Adipocyte (in vitro differentiated cells): Measurements from ENCODE around the gene PRKN.

Experiments used
- DNase-seq: peaks from one replicate; pipeline ENCODE4 v3.0.0-alpha.2; 2015; ENCODE audit warnings: low read depth
- H3K27me3 ChIP-seq: replicated peaks from 2 replicates; pipeline ENCODE4 v1.7.0; 2013; ENCODE audit warnings: mild to moderate bottlenecking, low read length, moderate library complexity; ENCODE audit not compliant: control insufficient read depth, insufficient read depth
- H3K36me3 ChIP-seq: 2 replicates; pipeline ENCODE4 v1.7.0; 2013; ENCODE audit warnings: low read length, mild to moderate bottlenecking, moderate library complexity; ENCODE audit not compliant: control insufficient read depth, insufficient read depth, severe bottlenecking
- H3K4me1 ChIP-seq: 2 replicates; pipeline ENCODE4 v1.7.0; 2013; ENCODE audit warnings: mild to moderate bottlenecking, low read length, moderate library complexity; ENCODE audit not compliant: control insufficient read depth, insufficient read depth
- H3K4me3 ChIP-seq: 2 replicates; pipeline ENCODE4 v1.7.0; 2013; ENCODE audit warnings: mild to moderate bottlenecking, low read length, moderate library complexity
- H3K9ac ChIP-seq: 2 replicates; pipeline ENCODE4 v1.7.0; 2013; ENCODE audit warnings: mild to moderate bottlenecking, low read length, moderate library complexity
- H3K9me3 ChIP-seq: 2 replicates; pipeline ENCODE4 v1.7.0; 2013; ENCODE audit warnings: mild to moderate bottlenecking, low read length, moderate library complexity; ENCODE audit not compliant: control insufficient read depth

PRKN gene

DNA sequence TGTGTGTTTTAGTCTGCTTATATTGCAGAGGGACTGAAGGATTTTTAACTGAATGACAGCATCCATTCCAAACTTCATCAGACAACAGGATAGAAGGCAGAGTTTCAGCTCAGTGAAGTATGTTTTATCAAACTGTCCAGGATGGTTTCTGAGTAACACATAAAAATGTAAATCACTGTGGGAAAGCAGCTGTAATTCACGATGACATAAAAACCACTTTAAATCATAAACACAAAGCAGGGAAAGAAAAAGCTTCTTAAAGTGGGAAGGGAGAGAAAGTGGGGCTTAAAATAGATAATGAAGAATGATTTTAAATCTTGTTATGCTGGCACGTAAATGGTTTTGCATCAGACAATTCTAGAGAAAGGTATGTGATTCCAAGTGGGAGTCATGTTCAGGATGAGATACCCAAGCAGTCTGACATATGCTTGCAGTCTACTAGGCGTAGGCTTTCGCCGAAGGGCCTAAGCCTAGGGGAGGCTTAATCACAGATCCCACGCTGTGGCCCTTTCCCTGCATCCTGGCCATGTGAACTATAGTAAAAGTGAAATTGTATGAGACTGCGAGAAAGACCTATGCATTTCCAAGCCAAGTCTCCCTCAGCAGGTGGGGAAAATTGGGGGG is 610.6 kb downstream of the PRKN start:
- Histone ChIP-seq H3K4me1 (no peaks in the 10 kb centered on the region), H3K9ac (no peak overlapping the region), H3K36me3 (no peaks in the 10 kb centered on the region), H3K27me3 (no peaks in the 10 kb centered on the region), H3K9me3 (no peaks in the 10 kb centered on the region), H3K4me3 (no peak overlapping the region)
- no peak for DNase-seq

DNA sequence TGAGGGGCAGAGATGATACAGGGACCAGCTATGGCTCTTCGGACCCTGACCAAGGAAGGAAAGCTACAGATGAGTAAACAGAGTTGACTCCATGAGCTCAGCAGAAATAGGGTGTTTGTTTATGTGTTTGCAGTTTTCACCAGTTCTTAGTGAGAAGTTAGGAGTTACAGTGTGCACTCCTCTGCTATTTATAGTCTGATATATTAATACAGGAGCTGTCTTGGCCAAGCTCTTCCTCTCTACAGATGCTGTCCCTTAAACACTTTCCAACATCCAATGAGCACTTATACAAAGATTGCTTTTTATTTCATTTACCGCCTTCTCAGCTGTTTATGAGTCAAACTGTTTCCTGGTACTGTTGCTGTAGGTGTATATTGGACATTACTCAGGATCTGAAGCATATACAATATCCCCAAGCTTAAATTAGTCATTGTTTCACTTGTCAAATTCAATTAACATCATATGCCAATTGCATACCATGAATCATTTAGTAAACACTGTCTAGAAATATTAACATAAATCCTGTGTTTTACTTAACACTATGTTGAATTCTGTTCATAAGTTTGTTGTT is 618.0 kb downstream of the PRKN start:
- H3K27me3 ChIP-seq: no peaks in the 10 kb centered on the region
- no peak overlapping the region for H3K9ac ChIP-seq
- H3K4me3 ChIP-seq: no peak overlapping the region
- DNase-seq: peak; percentile 22
- H3K4me1 ChIP-seq: no peaks in the 10 kb centered on the region
- no peaks in the 10 kb centered on the region for H3K9me3 ChIP-seq
- no peaks in the 10 kb centered on the region for H3K36me3 ChIP-seq

DNA sequence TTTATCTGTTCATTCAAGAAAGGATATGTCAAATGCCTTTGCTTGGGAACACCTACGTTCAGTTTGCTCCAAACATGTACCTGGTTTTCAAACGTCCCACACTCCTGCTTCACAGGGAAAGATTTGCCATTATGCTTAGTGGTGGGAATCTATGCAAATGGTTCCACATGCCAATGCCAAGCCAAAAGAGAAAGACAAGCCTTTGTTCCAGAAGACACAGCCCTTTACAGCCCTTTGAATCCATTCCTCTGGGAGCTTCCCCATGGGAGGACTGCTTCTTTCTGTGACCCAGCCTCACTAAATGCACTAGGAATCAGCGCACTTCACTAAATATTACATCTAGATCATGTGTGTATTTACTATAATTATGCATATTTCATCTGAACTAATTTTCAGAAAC is 619.5 kb downstream of the PRKN start:
- Histone ChIP-seq H3K36me3 (no peaks in the 10 kb centered on the region), H3K27me3 (no peaks in the 10 kb centered on the region), H3K4me3 (no peak overlapping the region), H3K4me1 (no peaks in the 10 kb centered on the region), H3K9me3 (no peaks in the 10 kb centered on the region), H3K9ac (no peak overlapping the region)
- DNase-seq: no peak

DNA sequence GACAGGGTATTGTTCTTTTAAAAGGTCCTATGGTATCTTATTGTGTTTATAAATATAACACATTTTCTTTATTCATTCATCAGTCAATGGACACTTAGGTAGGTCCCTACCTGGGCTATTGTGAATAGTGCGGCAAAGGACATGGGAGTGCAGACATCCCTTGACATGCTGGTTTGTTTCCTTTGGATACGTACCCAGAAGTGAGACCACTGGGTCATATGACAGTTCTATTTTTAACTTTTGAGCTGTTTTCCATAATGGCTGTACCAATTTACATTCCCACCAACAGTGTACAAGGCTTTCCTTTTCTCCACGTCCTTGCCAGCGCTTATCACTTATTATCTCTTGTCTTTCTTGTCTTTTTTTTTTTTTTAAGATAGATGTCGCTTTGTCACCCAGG is 627.5 kb downstream of the PRKN start:
- no peaks in the 10 kb centered on the region for H3K9me3 ChIP-seq
- no peaks in the 10 kb centered on the region for H3K27me3 ChIP-seq
- no peak overlapping the region for H3K9ac ChIP-seq
- no peak for DNase-seq
- H3K36me3 ChIP-seq: no peaks in the 10 kb centered on the region
- peaks cover 3% of the 10 kb centered on the region for H3K4me1 ChIP-seq
- no peak overlapping the region for H3K4me3 ChIP-seq

DNA sequence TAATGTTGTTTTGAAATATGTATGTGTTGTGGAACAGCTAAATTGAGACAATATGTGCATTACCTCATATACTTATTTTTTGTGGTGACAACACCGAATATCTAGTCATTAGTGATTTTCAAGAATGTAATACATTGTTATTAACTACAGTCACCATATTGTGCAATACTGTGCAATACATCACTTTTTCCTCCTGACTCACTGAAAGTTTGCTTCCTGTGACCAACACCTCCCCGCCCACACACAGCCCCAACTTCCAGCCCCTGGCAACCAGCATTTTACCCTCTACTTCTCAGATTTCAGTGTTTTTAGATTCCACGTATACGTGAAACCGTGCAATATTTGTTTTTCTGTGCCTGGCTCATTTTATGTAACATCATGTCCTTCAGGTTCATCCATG is 627.9 kb downstream of the PRKN start:
- Histone ChIP-seq H3K4me1 (peaks cover 3% of the 10 kb centered on the region), H3K9ac (no peak overlapping the region), H3K36me3 (no peaks in the 10 kb centered on the region), H3K9me3 (no peaks in the 10 kb centered on the region), H3K4me3 (no peak overlapping the region), H3K27me3 (no peaks in the 10 kb centered on the region)
- DNase-seq: peak; percentile 78

DNA sequence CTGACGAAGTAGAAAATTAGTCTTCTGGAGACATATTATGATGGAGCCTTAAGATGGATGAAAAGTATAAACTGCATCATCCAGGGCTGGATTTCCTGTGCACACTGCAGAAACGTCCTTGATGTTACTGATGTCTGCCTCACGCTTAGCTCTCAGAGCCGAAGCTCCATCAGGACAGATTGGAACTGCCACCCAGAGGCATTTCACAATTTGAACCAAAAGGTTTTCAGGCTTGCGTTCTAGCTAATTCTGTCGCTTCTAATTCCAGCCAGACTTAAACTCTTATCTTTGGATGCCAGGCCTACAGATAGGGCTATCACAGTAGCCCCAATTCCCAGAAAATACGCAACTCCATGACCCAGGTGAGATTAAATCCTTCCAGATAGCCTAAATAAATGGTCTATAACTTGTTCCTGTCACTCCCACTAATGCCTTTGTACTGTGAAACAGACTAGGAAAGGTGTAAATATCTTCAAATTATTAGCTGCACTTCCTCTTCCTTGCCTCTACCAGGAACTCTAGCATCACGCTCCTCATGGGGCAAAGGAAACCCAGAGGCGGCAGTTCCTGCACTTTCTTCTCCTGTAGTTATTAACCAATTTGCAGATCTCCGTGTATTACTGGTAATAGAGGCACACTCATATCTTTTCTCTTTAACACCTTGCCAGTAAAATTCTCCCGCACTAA is 634.6 kb downstream of the PRKN start:
- no peak for DNase-seq
- H3K4me3 ChIP-seq: no peak overlapping the region
- H3K9ac ChIP-seq: no peak overlapping the region
- H3K9me3 ChIP-seq: no peaks in the 10 kb centered on the region
- peaks cover 14% of the 10 kb centered on the region for H3K4me1 ChIP-seq
- no peaks in the 10 kb centered on the region for H3K36me3 ChIP-seq
- H3K27me3 ChIP-seq: no peaks in the 10 kb centered on the region

DNA sequence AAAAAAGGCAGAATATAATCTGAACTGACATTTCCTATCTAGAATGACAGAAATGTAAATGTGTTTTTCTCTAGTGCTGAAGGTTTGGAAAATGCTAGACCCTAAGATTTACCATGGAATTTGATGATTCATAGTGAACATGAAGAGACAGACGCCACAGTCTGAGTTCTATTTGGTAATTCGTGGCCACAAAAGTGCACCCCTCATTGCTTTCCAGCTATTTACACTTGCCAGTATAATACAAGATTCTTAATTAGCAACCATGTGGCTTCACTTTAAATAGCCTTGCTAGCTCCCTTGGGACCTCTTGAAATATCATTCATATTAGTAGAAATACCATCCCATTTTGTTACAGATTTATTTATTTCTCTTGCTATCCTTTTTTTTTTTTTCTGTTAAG is 636.8 kb downstream of the PRKN start:
- Histone ChIP-seq H3K9ac (no peak overlapping the region), H3K27me3 (no peaks in the 10 kb centered on the region), H3K4me3 (no peak overlapping the region), H3K36me3 (no peaks in the 10 kb centered on the region), H3K9me3 (no peaks in the 10 kb centered on the region), H3K4me1 (peaks cover 14% of the 10 kb centered on the region)
- peak; percentile 55 for DNase-seq

DNA sequence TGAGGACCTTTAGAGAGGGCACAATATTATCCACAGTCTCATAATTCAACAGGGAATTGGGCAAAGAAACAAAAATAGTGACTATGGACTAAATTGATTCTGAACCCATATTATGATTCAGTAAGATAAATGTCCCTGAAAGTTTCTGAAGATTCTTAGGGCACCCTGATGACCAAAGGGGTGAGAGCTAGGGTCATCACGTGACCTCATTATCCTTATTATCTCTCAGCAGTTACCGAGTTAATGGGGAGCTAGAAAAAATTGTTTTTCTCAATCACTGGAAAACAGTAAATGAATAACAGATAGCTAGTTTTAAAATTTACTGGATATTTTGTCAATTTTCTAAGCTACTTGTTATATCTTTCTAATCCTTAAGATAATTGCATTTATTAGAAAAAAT is 639.5 kb downstream of the PRKN start:
- DNase-seq: no peak
- H3K36me3 ChIP-seq: no peaks in the 10 kb centered on the region
- no peaks in the 10 kb centered on the region for H3K9me3 ChIP-seq
- no peak overlapping the region for H3K9ac ChIP-seq
- no peaks in the 10 kb centered on the region for H3K27me3 ChIP-seq
- H3K4me1 ChIP-seq: peaks cover 14% of the 10 kb centered on the region
- H3K4me3 ChIP-seq: no peak overlapping the region

DNA sequence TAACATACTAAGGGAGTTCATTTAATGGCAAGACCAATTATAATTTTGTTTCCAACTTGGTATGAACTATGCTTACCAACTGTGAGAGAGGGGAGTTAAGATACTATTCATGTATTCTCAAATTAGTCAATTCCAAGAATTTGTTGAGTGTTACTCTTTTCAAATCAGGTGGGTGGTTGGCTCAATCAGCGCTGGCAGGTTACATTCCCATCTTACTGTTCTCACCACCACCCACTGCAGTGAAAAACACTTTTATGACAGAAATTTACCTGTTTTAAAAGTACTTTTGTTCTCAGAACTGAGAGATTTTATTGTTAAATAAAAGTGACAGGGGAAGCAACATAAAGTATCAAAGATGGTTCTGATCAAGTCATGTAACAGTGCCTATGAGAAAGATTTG is 642.0 kb downstream of the PRKN start:
- no peak overlapping the region for H3K4me3 ChIP-seq
- H3K4me1 ChIP-seq: peaks cover 5% of the 10 kb centered on the region
- peaks cover 4% of the 10 kb centered on the region for H3K9me3 ChIP-seq
- no peaks in the 10 kb centered on the region for H3K27me3 ChIP-seq
- H3K9ac ChIP-seq: no peak overlapping the region
- no peak for DNase-seq
- H3K36me3 ChIP-seq: no peaks in the 10 kb centered on the region

DNA sequence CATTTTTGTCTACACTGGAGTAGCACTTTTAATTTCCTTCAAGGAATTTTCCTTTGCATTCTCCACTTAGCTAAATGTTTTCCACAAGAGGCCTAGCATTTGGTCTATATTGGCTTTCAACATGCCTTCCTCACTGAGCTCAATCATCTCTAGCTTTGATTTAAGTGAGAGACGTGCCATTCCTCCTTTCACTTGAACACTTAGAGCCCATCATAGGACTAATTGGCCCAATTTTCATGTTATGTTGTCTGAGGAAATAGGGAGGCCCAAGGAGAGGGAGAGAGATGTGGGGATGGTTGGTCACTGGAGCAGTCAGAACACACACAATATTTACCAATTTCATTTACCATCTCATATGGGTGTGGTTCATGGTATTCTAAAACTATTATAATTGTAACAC is 645.0 kb downstream of the PRKN start:
- H3K36me3 ChIP-seq: no peaks in the 10 kb centered on the region
- no peaks in the 10 kb centered on the region for H3K4me1 ChIP-seq

DNA sequence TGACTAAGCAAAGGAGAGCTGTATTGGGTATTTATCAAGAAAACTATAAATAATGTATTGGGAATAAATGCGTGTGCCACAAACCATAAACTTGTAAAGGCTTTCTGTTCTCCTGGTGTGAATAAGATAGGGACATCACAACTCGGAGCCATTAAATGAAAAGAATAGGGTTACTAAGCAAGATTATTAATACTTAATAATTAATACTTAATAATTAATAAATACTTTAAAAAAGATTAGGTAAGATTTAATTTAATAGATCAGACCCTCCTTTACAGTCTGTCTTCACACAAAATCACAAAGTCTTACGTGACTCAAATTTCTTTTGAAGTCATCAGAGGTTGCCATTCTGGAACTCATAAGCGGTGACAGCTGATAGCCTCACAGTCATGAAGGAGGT is 648.9 kb downstream of the PRKN start:
- Histone ChIP-seq H3K4me3 (no peak overlapping the region), H3K9me3 (peaks cover 4% of the 10 kb centered on the region), H3K4me1 (no peaks in the 10 kb centered on the region), H3K27me3 (no peaks in the 10 kb centered on the region), H3K36me3 (no peaks in the 10 kb centered on the region), H3K9ac (no peak overlapping the region)
- no peak for DNase-seq

More for the DNA sequence above, 645.0 kb downstream of the PRKN start:
- Histone ChIP-seq H3K9me3 (peaks cover 4% of the 10 kb centered on the region), H3K4me3 (no peak overlapping the region), H3K27me3 (no peaks in the 10 kb centered on the region), H3K9ac (no peak overlapping the region)
- no peak for DNase-seq
